ENCODE results near the gene TPM1. TPM values are rescaled to one million over a fixed set of nuclear protein-coding genes. Genes with fewer than 3 reads are reported as not detected.

The TPM1 gene
- polyA plus RNA-seq, 5 donors = 608 to 697 (median 640) TPM

DNA sequence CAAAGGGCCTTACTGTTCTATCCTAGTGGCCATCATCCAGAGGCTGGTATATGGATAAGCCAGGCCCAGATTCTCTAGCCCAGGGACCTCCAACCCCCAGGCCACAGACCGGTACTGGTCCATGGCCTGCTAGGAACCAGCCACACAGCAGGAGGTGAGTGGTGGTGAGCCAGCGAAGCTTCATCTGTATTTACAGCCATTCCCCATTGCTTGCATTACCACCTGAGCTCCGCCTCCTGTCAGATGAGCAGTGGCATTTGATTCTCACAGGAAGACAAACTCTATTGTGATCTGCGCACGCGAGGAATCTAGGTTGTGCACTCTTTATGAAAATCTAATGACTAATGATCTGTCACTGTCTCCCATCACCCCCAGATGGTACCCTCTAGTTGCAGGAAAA, 30.1 kb upstream of the TPM1 start:
- DNase-seq = no peak

DNA sequence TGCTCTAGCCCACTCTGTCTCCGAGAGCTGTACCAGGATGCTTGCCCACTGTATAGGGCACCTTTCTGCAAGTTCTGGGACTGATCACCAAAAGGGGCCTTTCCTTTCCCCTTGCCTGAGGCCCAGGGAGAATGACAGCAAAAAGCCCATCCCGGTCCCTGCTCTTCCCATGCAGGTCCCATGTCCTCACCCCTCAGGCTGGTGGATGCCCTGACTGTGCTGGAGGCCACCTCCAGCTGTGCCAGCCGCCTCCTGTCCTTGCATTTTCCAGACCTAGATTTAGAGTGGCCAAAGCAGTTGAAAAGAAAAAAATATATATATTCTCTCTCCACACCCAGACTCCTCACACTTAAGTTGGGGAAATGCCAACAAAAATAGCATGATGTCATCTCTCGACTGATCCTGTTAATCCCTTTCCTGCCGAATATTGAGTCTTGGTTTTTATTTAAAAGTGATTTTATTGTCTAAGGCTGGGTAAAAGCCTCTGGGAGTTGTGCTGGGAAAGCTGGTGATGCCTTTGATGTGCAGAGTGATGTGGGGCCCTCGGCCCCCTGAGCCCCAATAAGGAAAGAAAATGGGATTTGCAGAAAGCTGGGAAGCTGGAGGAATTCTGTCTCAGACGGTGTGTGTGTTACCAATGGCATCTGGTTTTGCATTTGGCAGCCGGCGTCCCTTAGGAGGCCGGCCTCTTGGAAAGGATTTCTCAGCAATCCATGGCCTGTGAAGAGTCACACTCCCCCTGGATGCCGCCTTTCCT, 29.3 kb upstream of the TPM1 start:
- peak in 1 of 2 donors; percentile 19 for DNase-seq

DNA sequence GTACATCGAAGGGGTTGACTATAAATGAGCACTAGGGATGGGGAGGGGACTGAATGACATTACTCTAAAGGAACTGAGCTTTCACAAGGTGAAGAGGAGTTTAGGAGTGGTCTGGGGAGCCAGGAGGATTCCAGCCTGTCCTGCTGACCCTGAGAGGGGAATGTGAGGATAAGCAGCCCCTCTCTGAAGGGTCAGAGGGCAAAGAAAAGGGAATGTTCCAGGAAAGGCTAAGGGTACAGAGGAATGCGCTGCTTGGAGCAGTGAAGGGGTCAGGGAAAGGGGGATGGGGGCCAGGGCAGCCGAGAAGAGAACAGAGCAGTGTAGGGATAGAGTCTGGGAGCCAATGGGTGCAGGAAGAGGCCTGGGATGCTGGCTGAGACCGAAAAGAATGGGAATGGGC, 28.0 kb upstream of the TPM1 start:
- DNase-seq = no peak

DNA sequence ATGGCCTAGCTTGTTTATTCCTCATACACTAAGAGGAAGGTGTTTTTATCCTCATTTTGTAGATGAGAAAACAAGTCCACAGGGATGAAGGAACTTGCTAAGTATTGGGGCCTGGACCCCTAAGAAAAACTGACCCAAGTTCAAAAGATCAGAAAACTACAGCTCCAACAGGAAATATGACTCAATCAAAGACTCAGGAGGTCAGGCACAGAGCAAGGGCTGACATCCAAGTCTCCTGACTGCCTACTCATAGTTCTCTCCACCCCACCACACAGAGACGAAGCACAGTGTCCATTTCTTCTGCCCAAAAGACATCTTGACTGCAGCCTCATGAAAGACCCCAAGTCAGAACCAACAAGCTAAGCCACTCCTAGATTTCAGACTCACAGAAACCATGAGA, 26.9 kb upstream of the TPM1 start:
- no peak for DNase-seq

DNA sequence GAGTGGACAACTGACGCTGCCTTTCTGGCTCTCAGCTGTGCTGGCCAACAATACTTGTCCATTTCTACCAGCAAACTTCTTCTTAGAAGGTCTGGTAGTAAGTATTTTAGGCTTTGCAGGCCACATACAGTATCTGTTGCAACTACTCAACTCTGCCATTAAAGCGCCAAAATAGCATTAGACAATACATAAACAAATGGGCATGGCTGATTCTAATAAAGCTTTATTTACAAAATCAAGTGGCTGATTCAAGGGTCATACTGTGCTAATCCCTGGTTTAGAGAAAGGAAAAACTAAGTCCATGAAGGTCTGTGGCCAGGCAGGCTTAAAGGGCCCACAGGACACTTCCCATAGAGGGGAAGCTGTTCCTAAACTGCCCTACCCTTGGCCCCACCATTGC, 26.3 kb upstream of the TPM1 start:
- DNase-seq = no peak

DNA sequence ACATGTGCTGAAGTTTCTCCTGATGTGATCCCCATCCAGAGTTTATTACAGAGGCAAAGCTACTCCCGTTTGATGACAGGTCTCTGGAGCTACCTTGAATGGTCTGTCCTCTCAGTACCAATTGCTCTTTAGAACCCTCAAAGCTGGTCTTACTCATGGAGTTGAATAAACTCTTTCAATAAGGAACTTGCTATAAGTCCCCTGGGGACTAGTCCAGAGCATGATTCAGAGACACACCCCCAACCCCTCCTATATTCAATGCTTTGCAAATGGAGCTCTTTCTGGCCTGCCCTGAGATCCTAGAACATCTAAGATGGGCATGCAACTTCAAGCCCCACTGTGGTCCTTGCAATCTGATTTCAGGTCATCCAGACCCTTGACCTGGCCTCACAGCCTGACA, 23.9 kb upstream of the TPM1 start:
- no peak for DNase-seq

DNA sequence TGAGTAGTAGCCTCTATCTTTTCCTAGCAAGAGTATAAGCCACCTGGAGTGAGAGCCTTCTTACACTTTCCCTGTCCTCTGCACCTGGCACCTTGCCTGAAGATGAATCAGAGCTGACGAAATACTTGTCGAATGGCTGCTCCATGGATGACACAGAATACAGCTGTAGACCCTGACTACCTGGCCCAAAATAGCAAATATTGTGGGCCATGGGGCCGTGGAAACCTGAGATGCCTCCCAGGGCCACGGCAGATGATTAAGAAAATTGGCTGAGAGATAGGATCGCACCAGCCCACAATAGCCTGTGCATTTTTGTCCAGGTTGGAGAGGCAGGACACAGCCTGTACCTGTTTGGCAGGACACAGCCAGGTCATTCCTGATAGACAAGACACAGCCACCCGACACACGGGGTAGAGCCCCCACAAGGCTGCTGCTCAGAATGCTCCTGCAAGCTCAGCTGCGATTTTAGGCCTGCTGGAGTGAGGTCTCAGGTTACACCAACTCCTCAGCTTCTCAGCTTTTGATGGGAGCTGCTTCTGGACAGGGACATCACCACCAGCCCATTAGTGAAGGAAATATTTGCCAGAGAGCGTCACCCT, 22.9 kb upstream of the TPM1 start:
- no peak for DNase-seq

DNA sequence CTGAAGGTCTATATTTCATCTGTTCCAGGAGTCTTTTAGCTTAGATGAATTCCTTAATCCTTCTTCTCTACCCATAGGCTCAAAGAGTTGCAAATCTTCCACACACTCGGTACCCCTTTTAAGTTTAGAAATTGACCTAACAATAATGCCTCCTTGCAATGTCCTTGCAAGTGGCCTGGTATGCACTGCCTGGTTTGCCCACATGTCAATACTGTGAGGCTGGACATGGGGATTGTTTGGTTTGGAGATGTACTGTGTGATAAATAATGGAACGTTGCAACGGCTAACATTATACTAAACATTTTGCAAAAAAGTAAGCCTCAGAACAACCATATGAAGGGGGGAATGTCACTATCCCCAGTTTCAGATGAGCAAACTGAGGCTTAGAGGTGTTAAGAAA, 22.4 kb upstream of the TPM1 start:
- DNase-seq = no peak

DNA sequence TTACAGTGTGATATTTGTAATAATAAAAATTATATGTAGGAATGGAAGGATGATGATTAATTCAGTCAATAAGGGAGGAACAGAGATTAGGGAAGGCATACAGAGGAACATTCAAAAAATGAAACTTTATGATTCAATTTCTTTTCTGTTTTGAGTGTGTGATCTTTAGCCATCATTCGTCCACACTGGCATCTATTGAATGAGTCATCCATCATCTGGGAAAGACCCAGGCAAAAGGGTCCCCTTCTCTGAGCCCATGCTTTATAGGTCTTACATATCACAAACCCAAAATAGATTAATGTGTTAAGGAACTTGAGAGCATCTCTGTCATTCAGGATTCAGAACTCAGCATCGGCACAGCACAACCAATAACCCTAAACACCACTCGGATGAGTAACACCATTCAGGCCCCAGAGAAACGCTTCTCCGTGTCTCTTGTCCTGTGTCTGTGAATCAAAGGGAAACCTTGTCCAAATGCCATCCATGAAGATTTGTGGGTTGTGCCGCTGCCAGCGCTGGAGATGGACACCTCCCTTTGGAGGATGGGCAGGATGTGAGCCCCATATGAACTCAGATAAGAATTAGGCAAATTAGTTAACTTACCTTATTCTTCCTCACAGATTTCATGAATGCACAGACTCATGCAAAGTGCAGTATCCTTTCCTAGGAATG, 21.7 kb upstream of the TPM1 start:
- DNase-seq = no peak

DNA sequence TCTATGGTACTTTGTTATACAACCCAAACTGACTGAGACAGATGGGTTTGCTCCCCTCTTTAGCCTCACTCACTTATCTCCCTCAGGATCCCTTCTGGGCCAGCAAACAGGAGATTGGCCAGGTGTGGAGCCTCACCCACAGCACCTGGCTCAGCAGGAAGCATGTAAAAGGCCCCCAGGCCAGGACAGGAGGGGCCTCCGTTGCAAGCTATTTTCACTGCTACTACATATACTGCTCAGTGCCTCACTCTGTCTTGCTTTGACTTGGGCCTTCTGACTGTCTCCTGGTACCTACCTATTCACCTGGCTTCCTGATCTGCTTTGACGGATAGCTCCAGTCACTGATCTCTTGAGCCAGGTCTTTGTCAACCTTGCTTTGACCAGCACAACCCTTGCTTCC, 20.4 kb upstream of the TPM1 start:
- no peak for DNase-seq

DNA sequence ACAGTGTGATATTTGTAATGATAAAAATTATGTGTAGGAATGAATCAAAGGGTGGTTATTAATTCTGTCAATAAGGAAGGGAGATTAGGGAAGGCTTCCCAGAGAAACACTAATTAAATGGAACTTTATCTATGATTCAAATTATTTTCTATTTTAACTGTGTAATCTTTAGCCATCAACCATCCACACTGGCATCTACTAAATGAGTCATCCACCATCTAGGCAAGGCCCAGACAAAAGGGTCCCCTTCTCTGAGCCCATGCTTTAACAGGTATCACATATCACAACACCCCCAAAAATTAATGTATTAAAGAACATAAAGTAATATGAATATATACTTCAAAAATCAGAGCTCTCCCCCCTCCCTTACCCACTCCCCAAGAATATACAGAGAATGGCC, 19.9 kb upstream of the TPM1 start:
- DNase-seq = no peak

DNA sequence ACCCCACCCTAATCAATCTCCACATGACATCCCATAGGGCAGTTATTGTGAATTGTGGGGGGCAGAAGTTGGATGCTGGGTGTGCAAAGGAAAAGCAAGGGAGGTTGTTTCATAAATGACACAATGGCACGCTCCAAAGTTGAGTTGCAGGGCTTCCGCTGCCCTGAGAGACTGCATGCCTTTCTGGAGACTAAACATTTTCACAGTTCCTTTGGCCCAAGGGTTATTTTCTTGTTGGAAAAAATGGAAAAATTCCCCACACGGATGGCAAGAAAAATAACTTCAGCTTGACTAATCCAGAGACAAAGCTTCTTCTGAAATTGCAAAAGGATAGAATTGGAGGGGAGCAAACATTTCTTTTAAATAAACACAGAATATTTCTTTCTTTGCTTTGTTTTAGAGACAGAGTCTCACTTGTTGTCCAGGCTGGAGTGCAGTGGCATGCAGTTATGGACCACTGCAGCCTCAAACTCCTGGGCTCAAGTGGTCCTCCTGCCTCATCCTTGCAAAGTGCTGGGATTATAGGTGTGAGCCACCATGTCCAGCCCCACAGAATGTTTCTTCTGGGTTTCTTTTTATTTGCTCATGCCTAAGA, 19.1 kb upstream of the TPM1 start:
- no peak for DNase-seq

DNA sequence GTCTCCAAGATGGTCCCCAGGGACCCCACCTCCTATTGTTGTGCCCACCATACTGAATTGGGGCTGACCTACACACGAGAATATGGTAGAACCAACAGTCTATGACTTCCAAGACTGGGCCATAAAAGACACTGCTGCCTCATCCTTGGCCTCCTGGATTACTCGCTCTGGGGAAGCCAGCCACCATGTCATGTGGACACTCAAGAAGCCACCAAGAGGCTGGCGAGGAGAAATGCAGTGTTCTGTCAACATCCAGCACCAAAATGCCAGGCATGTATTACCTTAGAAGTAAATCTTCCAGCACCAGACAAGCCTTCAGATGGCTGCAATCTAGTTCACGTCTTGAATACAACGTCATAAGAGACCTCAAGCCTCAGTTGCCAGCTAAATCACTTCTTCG, 17.1 kb upstream of the TPM1 start:
- DNase-seq = no peak

DNA sequence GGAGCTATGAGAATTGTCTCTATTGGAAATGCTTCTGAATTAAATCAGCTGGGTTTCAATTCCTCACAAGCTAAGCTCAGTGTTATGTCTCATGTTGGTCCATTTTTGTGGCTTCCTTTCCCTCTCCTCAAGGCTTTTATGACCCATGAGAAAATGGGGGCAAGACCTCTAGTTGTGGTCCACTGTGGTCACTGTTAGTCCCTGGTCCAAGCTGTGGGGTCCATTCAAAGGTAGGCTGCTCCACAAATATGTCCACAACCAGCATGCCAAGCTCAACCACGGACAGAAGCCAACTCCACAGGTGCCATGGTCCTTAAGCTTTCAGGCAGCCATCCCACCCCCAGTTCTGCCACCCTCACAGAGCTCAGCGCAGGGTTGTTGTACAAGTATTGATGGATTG, 14.9 kb upstream of the TPM1 start:
- DNase-seq = no peak

DNA sequence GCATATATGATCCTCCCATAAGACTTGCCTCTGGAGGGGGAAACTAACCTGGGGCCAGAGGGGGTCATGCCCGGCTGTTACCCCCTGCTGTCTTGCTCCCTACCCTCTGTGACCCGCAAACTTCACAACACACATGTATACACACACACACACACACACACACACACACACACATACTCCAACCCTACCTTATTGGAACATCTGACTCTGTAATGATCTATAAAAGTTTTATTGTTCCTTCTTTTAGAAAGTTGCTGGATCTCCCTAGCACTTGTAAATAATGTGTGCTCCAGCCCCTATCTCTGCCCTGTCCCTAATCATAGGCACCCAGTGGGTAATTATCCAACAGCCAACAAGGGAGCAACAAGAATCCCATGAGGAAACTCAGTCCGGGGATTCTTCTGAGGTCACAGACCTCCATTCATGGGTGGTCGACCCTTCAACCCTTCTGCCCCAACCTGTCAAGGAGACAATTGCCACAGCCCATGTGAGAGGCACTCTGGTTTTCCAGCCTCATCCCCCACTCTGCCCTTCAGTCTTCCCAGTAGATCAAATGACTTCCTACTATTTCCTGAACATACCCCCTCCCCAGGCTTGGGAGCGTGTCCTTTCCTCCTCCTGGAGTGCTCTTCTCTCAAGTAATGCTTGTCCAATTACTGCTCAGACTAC, 14.0 kb upstream of the TPM1 start:
- DNase-seq = no peak

DNA sequence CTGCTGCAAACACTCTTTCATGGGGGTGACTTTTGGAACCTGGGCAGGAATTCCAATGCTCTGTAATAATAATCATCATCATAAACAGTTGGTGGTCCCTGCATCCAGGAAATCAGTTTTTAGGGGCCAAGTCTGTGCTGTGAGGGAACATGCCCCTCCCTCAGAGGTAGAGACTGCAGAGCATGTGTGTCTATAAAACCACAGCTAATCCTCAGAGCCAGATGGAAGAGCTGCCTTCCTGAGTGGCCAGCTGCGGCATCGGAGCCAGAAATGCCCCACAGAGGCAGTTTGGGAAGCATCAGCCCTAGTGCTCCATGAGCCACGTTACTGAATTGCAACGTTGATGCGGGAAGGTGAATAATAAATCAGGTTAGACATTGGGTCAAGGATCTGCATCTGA, 12.9 kb upstream of the TPM1 start:
- no peak for DNase-seq

DNA sequence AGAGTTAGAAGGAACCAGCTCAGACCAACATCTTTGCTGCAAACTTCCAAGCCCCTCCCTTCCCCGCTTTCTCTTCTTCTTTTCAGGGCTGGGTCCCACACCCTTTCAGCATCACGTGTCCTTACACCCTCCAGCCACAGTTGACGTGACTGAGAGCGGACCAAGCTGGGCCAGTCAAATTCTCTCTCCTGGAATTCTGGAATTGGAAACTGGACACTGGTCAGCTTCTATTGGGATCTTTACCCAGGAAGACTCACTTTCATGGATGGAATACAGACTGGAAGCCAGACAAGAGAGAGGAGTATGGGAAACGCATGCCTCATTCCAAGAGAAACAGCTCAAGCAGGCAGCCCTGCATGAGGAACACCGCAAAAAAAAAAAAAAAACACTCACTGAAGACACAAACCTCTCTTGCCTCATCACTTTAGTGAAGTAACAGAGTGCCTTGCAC, 12.4 kb upstream of the TPM1 start:
- DNase-seq = peak in 1 of 2 donors; percentile 38

DNA sequence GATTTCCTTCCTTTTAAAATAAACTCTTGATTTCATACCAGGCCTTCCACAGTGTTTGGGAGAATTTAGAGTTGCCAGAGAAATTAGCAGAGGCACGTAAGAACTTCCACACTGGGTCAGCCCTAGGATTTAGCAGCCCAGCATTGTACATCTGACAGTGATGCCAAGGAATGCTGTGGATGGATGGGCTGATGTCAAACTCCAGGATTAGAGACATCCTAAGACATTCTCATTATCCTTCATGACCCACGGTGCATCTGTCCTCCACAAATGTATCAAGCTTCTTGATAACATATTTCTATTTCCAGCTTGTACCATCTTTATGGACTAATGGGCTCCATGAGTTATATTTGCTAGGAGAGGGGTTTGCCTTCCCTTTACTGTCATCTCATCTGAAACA, 8.0 kb upstream of the TPM1 start:
- no peak for DNase-seq

DNA sequence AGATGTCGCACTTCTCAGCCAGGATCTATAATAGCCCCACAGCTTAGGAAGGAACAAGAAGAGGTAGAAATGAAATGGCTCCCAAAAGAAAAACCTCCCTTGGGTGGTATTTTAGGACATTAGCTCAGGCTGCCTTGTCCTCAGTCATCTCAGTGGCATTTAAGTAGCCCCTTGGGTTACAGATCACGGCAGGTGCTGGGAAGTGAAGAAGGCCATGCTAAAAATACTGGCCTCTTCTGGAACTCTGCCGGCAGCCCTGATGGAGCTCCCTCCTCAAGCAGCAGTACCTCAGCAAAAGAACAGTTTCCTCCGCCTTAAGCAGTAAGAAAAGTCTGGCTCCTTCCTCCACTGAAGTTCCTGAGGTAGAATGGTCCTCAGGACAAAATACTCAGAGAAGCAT, 7.3 kb upstream of the TPM1 start:
- no peak for DNase-seq

DNA sequence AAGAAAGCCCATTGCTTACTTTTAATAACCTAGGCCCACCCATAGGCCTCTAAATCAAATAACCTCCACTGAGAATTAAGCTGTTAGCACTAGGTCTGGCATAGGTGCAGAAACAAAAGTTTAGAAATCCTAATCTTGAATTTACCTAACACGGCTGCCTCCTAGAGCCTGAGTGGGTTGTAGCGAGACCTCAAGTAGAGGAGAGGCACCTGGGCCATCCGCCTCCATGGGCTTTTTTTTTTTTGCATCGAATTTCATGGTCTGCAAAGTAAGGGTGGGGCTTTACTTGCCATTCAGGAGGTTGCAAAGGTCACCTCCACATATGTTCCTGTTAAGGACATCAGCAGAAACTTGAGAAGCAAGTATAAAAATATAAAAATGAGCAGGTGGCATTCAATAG, 6.6 kb upstream of the TPM1 start:
- no peak for DNase-seq

DNA sequence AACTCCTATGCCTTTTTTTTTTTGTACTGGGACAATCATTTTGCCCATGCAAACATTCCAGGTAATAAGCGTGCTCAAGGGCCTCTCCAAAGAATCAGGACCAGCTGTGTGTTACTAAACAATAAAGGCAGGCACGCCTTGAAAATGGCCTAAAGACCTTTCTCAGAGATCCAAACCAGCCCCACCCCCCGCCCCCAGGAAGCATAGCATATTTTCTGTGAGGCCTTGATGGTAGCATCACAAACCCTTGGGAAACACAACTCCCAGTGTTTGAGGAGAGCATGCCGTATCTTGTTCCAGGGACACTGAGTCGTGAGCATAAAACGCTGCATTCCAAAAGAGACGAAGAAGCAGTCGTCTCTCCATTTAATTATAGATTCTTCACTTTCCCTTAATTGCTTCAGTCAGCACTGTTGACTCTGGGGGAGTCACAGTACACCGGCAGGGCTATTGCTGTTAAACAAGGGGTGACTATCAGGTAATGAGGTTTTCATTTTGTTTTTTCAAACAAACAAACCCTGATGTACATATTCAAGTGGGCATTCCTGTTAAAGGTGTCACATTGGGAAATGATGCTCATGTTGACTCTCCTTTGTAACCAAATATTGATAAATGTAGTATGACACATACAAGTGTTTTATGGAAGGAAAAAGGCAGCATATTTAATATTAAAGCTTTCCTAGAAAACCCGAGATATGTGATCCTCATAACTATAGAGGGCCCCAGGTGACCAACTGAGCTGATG, 4.4 kb upstream of the TPM1 start:
- DNase-seq = no peak
